Measurements from ENCODE around the gene RAC3.

The RAC3 gene

DNA sequence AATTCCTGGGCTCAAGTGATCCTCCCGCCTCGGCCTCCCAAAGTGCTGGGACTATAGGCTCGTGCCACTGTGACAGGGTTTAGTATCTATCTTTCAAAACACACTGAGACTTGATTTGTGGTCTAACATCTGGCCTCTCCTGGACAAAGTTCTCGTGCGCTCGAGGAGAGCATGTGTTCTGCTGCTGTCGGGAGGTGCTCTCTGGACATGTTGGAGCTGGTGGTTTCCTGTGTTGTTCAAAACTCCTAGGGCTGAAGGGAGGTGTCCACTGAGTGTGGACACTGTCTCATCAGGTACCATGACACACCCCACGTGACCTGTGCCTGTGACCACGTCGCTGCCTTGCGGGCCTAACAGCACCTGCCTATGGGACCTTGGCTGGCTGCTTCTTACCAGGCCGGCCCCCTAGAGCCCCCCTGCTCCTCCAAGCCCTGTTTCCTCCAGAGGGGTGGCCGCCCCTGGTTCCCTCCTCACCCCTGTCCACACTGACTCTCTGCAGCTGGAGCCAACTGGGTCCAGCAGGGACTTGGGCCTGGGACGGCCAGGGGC lies 14.5 kb downstream of the RAC3 start:
- TF ChIP-seq CTCF (conservative IDR thresholded peaks at IDR 0.05): no peak
- no peak overlapping the region for H3K27ac ChIP-seq

DNA sequence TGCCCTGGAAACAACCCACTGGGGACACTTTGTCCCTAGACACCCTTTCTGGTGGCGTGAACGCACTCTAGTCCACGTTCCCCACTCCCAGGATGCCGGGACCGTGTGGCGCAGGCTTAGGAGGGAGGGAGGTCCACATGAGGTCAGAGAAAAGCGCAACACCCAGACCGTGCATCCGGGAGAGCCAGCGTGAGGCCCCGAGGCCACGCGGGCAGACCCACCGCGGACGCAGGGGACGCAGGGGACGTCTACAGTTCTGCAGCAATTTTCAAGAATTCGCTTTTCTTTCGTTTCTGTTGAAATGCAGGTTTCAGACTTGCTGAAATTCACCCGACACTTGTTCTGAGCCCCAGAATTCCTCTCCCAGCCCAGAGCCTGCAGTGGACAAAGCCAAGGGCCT lies 15.4 kb downstream of the RAC3 start:
- TF ChIP-seq CTCF (conservative IDR thresholded peaks at IDR 0.05): no peak
- H3K27ac ChIP-seq: no peak overlapping the region

GRCh38 chr17:82047379-82047778 lies 15.9 kb downstream of the RAC3 start:
- no peak for TF ChIP-seq CTCF (conservative IDR thresholded peaks at IDR 0.05)

DNA sequence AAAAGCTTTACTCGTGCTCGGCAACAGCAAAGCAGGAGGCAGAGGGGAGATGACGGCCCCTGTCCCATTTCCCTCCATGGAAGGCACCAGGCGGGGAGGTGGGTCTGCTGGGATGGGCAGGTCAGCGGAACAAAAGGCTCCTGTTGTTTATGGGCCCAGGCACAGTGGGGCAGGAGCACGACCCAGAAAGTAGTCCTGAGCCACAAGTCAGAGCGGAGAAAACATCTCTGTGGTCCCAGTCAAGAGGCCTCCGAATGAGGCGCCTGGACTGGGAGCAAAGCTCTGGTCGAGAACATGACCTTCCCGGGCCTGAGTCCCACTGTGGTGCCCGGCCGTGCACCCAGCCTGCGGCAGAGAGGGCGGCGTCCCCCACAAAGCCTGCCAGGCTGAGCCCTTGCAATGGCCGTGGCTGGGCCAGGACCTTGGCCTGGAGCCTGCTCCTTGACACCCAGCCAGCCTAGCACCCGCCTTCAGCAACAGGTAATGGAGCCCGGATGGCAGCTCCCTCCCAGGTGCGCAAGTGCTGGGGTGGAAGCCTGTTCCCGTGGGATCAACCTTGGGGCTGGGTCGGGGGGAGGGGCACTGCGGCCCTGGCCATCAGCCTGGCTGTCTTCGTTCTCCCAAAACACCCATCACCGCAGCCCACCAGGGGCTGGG lies 16.6 kb downstream of the RAC3 start:
- TF ChIP-seq CTCF (conservative IDR thresholded peaks at IDR 0.05): no peak
- no peak overlapping the region for H3K27ac ChIP-seq

More at GRCh38 chr17:82047379-82047778, 15.9 kb downstream of the RAC3 start:
- H3K27ac ChIP-seq: no peak overlapping the region

DNA sequence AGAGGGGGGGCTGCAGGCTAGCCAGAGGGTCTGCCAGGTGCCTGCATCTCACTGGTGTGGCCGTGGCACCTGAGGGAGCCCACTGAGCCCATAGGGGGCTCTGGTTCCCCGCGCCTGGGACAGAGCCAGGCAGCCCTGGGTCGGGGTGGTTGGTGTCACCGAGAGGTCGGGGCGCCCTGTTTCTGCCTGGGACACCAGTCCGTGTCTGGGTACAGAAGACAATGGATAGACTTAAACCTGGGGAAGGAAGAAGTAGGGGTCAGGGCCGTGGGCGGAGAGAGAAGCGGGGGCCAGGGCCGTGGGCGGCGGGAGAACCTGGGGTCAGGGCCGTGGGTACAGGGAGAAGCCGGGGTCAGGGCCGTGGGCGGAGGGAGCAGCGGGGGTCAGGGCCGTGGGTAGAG lies 17.1 kb downstream of the RAC3 start:
- no peak overlapping the region for H3K27ac ChIP-seq
- no peak for TF ChIP-seq CTCF (conservative IDR thresholded peaks at IDR 0.05)

- TF ChIP-seq CTCF (conservative IDR thresholded peaks at IDR 0.05): no peak
- no peak overlapping the region for H3K27ac ChIP-seq
These were observed 17.6 kb downstream of the RAC3 start for GRCh38 chr17:82049106-82049505.

- no peak for TF ChIP-seq CTCF (conservative IDR thresholded peaks at IDR 0.05)
- no peak overlapping the region for H3K27ac ChIP-seq
These were observed 18.1 kb downstream of the RAC3 start for GRCh38 chr17:82049521-82049971.

All from VCaP (cell line).